Activated T-cell treated with anti-CD3 and anti-CD28 coated beads, Interleukin-2, amount 50 U/mL, for 4 hours (primary cell): ENCODE results near the gene COL5A1. TPM values are rescaled to one million over a fixed set of nuclear protein-coding genes. Genes with fewer than 3 reads are reported as not detected.

Experiments used
- ATAC-seq, 2 donors: fragments of 200-7000 bp; cut with Tn5 transposase; one replicate each; pipeline ENCODE4 v1.10.0; 2021
- DNase-seq: peaks from one replicate; pipeline ENCODE4 v3.0.0-alpha.2; 2020
- H3K27me3 Mint-ChIP-seq: one replicate; pipeline ENCODE4 v1.8.0; 2021; ENCODE audit warnings: low read depth, mixed read lengths
- H3K36me3 Mint-ChIP-seq: one replicate; pipeline ENCODE4 v1.8.0; 2022; ENCODE audit warnings: mixed read lengths; ENCODE audit not compliant: insufficient read depth
- H3K4me1 Mint-ChIP-seq: one replicate; pipeline ENCODE4 v1.8.0; 2021; ENCODE audit warnings: low read depth, mixed read lengths
- H3K4me3 Mint-ChIP-seq: one replicate; pipeline ENCODE4 v1.8.0; 2021; ENCODE audit warnings: mild to moderate bottlenecking, moderate library complexity, mixed read lengths
- H3K9me3 Mint-ChIP-seq: one replicate; pipeline ENCODE4 v1.8.0; 2021; ENCODE audit warnings: mixed read lengths
- total RNA-seq, 3 donors: library from RNA; stranded (reverse); gene quantifications; one replicate each; pipeline ENCODE4 v1.2.1, GENCODE V29; 2021

The COL5A1 gene
- total RNA-seq, 3 donors from 2014 or later: 0.14 to 0.30 (median 0.21) TPM

- Mint-ChIP-seq H3K9me3 (no peaks in the 10 kb centered on the region), H3K4me3 (no peak overlapping the region), H3K27me3 (peaks cover 26% of the 10 kb centered on the region), H3K36me3 (no peaks in the 10 kb centered on the region), H3K4me1 (peaks cover 1% of the 10 kb centered on the region)
- no peak for ATAC-seq
- no peak for DNase-seq
Measured at GRCh38 chr9:134890155-134890495, 248.5 kb downstream of the COL5A1 start.

- Mint-ChIP-seq H3K27me3 (peaks cover 29% of the 10 kb centered on the region), H3K4me3 (no peak overlapping the region), H3K36me3 (no peaks in the 10 kb centered on the region), H3K9me3 (no peaks in the 10 kb centered on the region), H3K4me1 (peaks cover 1% of the 10 kb centered on the region)
- DNase-seq: no peak
- ATAC-seq: no peak
Measured at GRCh38 chr9:134891053-134891452, 249.4 kb downstream of the COL5A1 start.

DNA sequence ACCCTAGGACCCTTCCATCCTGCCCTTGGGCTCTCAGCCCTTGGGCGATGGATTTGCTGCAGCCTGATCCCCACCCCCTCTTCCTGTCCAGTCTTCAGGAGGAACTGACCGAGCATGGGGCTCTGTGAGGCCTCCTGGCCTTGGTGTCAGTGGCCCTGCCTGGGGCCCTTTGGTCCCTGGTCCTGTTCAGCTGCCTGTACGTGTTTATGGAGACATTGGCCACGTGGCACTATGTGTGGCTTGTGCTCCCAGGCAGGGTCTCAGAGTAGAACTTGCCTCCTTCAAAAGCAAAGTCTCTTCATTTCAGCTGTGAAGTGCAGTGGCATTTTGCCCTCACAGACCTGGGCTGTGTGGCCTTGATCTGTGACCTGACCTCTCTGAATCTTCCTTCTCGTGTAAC is 250.1 kb downstream of the COL5A1 start:
- no peaks in the 10 kb centered on the region for H3K9me3 Mint-ChIP-seq

DNA sequence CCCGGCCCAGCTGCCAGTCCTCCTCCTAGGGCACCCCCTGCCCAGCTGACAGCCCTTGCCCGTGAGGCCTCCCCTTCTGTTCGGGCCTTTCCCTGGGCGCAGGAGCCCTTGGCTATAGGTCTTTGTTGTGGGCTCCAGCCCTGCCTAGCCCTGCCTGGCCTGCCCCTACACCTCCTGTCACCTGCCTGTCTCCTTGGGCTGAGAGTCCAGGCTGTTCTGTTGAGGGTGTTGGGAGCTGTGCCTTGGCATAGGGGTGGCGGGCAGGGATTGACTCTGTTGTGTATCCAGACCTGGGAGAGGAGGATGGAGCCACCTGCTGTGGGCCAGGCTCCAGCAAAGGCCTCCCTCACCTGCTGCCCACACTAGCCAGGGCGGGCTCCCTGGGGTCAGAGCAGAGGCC is 250.6 kb downstream of the COL5A1 start:
- no peak overlapping the region for H3K4me3 Mint-ChIP-seq
- H3K9me3 Mint-ChIP-seq: no peaks in the 10 kb centered on the region
- ATAC-seq (no peak), DNase-seq (no peak)
- no peaks in the 10 kb centered on the region for H3K36me3 Mint-ChIP-seq
- H3K4me1 Mint-ChIP-seq: peaks cover 1% of the 10 kb centered on the region
- peaks cover 24% of the 10 kb centered on the region for H3K27me3 Mint-ChIP-seq

More for the DNA sequence above, 250.1 kb downstream of the COL5A1 start:
- ATAC-seq (no peak), DNase-seq (no peak)
- Mint-ChIP-seq H3K4me1 (peaks cover 1% of the 10 kb centered on the region), H3K27me3 (peaks cover 26% of the 10 kb centered on the region), H3K4me3 (no peak overlapping the region), H3K36me3 (no peaks in the 10 kb centered on the region)

DNA sequence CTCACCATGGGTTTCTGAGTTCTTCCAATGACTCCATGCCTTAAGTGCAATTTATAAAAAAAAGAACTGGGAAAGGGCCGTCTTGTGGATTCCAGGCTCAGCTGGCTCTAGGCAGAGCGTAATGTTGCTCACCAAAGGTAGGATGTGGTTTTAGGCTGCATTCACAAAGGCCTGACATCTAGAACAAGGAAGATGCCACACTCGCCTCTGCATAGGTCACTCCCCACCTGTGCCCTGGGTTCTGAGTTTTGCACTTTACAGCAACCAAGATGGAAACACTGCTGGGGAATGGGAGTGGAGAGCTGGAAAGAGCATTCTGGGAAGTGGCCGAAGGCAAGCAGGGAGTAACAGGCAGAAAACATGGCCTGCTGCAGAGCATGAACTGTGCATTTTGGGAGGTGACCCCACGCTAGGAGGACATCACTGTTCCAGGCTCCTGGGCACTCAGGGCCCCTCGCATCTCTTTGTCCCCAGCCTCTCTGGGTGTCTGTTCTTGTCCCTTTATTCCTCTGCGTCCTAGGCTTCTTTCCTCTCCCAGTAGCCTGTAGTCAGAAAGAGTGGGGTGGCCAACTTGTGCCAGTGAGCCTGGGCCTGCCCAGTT is 251.3 kb downstream of the COL5A1 start:
- H3K4me1 Mint-ChIP-seq: no peaks in the 10 kb centered on the region
- DNase-seq (no peak), ATAC-seq (no peak)
- H3K36me3 Mint-ChIP-seq: no peaks in the 10 kb centered on the region
- peaks cover 20% of the 10 kb centered on the region for H3K27me3 Mint-ChIP-seq
- H3K4me3 Mint-ChIP-seq: no peak overlapping the region
- H3K9me3 Mint-ChIP-seq: no peaks in the 10 kb centered on the region

Other genes starting within 250 kb of the COL5A1 start
- not detected for gene FCN2, start 239.0 kb downstream of the COL5A1 start, total RNA-seq